T-helper 22 cell (primary cell): ENCODE data around the gene FOXP4.

ENCODE experiments used
- DNase-seq: peaks from one replicate; pipeline ENCODE4 v3.0.0-alpha.2; 2020; ENCODE audit warnings: low read depth

The FOXP4 gene

DNA sequence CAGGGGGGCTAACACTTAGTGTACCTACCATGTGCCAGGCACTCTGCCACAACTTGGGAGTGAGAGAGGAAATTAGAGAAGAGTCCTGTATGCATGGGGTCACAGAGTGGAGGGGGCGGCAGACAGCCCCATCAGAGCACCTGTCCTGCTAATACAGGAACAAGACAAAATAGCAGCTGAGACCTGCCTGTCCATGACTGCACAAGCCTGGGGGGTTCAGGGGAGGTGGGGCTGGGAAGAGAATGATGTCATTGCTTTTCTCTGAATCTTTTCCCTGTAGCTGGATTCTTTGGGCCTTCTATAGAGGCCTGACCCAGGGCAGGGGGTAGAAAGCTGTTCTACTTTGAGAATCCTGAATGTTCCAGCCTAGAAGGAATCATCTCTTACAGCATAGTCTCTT is 37.4 kb downstream of the FOXP4 start:
- DNase-seq: no peak

GRCh38 chr6:41584205-41584604 is 38.0 kb downstream of the FOXP4 start:
- DNase-seq: no peak

GRCh38 chr6:41584668-41585205 is 38.6 kb downstream of the FOXP4 start:
- DNase-seq: no peak

GRCh38 chr6:41585605-41586004 is 39.4 kb downstream of the FOXP4 start:
- DNase-seq: no peak

DNA sequence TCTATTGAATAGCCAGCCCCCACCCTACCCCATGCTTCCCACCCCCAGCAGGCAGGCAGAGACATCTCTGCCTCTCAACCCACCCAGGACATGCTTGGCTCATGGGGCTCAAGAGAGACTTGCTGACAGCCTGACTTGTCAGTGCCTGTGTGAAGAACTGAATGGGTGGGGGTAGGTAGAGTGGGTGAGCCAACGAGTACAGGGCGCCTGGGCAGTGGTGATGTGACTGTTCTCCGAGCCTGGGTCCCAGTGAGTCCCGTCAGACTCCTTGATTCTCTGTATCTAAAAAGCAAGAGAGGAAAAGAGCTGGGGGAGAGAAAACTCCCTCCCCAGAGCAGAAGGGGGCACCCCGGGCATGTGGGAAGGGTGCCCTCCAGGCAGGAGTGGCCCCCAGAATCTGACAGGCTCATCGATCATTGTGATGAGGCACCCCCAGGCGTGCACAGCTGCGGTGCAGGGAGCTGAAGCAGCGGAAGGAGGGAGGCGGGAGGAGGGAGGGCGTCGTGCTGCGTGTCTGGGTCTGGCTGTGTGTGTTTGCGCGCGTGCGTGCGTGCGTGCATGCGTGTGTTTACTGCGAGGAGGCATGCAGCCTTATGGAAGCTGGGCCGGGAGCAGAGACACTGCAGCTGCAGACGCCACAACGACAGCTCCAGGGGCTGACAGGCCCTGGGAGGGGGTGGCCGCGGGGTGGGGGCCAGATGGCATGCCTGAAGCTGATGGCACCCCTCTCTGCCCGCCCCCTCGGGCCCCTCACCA is 40.2 kb downstream of the FOXP4 start:
- no peak for DNase-seq

DNA sequence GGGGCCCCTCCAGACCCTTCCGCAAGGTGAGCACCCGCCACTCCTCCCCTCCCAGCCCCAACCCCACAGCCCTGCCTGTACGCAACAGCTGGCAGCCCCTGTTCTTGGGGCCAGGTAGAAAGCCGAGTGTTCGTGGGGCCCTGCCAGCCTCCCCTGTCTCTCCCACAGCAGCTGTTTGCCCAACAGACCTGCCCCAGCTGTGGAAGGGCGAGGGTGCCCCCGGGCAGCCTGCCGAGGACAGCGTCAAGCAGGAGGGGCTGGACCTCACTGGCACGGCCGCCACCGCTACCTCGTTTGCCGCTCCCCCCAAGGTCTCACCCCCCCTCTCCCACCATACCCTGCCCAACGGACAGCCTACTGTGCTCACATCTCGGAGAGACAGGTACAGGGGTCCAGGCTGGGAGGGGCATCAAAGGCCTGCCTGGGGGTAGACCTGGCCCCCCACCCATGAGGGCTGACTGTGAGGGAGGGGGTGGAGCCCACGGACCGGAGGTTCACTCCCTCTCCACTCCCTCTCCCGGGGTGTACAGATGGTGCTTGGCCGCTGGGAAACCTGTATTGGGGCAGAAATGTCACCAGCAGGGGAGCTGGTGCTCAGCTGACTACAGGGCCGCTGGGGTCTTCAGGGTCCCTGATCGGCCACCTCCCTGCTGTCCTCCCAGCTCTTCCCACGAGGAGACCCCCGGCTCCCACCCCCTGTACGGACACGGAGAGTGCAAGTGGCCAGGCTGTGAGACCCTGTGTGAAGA is 41.1 kb downstream of the FOXP4 start:
- no peak for DNase-seq

DNA sequence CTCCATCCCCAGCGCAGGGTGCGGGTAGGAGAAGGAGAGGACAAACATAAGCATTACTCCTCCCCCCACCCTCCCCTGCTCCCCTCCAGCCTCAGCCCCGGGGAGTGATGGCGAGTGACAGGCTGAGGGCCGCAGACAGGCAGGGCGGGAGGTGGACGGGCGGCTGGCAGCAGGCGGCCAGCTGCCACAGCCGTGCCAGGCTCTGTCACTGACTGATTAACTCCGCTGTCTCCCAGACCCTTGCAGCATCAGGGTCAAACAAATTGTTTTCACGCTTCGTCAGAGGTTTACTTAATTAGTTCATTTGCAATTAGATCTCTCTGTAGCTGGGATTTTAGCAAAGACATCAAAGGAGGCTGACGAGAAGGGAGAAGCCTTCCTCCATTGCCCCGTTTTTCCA is 41.9 kb downstream of the FOXP4 start:
- DNase-seq: no peak

DNA sequence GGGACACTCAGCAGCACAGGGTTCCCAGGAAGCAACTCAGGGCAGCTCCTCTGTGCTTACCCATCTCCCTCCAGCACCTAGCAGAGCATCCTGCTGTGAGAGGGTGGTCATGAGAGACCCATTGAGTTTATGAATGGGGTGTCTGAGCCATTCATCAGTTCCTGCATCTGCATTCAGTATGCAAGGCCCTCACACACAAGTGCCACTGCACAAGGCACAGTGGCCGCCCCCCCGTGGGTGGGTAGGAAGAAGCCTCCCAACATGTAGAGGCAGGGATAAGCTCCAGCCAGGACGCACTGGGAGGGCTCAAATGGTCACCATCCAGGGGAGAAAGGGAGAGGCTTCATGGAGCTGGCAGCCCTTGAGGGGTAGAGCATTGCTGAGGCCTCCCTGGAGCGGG is 43.0 kb downstream of the FOXP4 start:
- no peak for DNase-seq

DNA sequence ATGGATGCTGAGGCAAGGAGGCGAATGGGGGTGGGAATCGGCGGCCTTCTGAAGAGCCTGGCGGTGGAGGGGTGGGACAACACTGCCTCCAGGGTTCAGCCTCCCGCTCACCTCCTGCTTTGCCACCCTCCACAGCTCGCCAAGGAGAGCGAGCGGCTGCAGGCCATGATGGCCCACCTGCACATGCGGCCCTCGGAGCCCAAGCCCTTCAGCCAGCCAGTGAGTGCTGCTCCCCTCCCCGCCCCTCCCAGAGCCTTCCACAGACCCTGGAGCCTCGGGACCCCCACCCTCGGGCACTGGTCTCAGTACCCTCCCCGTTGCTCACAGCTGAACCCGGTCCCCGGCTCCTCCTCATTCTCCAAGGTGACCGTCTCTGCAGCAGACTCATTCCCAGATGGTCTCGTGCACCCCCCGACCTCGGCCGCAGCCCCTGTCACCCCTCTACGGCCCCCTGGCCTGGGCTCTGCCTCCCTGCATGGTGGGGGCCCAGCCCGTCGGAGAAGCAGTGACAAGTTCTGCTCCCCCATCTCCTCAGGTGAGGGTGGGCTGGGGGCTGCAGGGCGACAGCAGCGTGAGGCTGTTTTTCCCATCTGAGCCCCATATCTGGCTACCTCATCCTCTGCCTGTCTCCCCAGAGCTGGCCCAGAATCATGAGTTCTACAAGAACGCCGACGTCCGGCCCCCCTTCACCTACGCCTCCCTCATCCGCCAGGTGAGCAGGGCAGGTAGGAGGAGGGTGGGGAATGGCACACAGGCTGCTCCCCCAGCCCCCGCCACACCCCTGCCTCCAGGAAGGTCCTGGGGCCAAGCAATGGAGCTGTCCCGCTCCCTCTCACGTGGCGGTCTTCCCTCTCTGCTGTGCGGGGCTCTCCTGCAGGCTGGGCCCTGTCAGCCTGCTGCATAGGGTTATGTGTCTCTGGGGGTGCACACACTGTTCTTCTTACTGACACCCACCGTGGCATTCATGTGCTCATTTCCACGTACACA is 43.7 kb downstream of the FOXP4 start:
- no peak for DNase-seq

- DNase-seq: no peak
These were observed 44.9 kb downstream of the FOXP4 start for GRCh38 chr6:41591122-41591521.

DNA sequence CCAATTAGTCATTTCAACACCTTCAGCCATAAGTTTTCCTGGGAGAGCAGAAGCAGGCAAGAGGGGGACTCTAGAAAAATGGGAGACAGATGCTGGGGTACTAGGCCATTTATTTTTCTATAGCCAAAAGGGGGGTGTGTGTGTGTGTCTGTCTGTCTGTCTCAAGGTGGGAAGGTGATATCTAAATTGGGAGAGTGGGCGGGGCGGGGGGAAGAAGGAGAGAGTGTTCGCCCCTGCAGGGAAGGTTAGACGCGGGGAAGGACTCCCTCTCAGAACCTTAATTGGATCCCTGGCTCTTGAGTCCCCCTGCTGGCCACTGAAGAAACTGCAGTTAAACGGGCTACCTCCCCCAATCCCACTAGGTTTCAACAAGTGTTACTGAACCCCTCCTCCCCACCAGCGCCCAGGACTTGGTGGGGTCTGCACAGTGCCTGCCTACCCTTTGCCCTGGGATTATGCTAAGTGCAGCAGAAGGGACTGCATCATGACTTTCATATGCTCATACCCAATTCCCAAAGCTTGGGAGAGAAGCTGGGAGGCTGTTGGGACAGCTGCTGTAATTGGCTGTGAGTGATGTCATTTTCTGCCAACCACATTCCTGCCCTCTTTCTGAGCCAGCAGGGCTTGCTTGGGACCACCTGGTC is 45.8 kb downstream of the FOXP4 start:
- peak; percentile 33 for DNase-seq

- DNase-seq: no peak
These were observed 47.2 kb downstream of the FOXP4 start for GRCh38 chr6:41593406-41593805.

DNA sequence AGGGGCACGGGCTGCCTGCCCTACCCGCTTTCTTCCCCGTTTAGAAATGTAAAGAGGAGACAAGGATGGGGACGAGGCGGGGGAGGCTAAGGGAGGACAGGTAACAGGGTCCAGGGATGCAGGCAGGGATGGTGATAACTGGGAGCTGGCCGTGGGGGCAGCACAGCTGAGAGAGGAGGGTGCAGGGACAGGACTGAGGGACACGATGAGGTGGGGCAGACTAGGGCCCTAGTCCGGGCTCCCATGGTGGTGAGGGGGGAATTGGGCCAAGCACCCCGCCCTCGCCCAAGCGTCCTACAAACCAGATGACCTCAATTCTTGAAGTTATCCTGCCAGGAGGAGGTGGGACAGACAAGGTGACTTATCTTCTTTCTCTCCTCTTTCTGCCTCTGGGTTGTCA is 47.7 kb downstream of the FOXP4 start:
- no peak for DNase-seq

DNA sequence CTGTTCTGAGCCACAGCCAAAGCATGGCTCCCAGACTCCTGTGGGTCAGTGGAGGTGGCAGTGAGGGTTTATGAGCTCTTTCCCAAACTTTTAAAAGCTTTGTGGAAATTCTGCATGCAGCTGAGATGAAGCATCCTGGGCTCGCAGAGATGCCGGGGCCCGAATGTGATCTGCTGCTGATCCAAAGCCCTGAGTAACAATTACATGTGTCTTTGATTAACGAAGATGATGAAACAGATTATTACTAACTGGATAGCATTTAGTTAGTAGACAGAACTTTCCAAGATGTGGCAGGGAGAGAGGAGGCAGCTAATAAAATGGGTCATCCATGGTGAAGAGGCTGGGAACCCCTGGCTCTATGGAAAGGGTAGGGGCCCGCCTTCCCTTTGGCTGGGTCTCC is 48.1 kb downstream of the FOXP4 start:
- DNase-seq: no peak

- DNase-seq: no peak
These were observed 48.6 kb downstream of the FOXP4 start for GRCh38 chr6:41594766-41595165.

DNA sequence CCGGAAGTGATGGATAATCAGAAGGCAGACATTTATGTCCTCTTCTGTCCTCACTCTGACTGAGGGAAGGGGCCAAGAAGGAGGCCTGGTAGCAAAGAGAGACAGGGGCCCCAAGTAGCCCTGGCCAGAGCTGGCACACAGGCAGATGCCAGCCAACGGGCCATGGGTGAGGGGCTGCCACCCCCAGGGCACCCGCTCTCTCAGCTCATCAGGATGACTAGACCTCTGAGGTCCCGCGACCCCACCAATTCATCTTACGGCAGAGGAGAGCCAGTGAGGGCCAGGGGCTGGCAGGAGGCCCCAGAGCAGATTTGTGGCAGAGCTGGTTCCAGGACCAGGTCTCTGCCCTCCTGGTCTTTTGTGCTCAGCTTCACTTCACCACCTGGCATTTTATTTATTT is 49.0 kb downstream of the FOXP4 start:
- DNase-seq: no peak

DNA sequence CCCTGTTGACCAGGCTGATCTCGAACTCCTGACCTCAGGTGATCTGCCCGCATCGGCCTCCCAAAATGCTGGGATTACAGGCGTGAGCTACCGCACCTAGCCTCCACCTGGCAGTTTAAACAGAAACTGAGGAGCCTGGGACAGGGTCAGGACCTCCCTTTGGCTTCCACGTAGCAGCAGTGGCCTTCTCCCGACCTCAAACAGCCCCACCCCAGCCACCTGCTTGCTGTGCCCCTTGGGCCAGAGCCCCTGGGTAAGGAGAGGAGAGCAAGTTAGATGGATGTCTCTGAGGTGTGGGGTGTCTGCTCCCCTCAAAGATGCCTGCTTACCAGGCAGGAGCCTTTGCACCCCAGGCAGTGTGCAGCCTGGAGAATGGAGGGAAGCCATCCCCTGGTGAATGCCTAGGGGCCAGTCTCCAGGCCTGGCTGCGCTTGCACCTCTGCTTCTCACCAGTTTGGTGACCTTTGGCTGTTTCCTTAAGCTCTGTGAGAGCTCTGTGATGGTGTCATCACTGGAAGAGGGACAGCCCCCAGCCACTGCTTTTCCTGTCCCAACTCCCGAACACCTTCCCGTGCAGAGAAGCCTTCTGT is 50.0 kb downstream of the FOXP4 start:
- no peak for DNase-seq

- no peak for DNase-seq
These were observed 50.6 kb downstream of the FOXP4 start for GRCh38 chr6:41596807-41597206.

DNA sequence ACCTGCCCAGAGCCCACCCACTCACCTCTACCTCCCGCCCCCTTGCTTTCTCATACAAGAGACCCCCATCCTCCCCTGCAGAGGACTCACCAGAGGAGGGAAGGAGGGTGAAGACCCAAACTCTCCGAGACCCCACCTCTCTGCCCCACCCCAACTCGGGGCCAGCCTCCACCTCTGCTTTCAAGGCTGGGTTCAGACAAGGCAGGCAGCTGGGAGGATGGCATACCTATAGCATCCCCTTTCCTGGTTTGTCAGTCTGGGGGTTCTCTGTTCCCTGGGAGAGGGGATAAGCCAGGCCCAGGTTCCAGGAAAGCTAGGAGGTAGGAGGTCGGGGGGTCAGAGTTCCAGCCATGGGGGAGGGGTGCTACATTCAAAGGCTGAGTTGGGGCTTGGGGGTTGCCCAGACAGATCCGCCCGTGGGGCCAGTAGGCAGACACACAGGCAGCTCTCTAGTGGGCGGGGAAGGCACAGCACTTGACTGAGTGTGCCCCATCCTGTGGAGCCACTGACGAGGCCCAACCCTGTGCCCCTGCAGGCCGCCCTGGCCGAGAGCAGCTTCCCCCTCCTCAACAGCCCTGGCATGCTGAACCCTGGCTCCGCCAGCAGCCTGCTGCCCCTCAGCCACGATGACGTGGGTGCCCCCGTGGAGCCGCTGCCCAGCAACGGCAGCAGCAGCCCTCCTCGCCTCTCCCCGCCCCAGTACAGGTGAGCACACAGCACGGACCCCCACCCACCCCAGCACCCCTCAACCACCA is 51.2 kb downstream of the FOXP4 start:
- DNase-seq: no peak

DNA sequence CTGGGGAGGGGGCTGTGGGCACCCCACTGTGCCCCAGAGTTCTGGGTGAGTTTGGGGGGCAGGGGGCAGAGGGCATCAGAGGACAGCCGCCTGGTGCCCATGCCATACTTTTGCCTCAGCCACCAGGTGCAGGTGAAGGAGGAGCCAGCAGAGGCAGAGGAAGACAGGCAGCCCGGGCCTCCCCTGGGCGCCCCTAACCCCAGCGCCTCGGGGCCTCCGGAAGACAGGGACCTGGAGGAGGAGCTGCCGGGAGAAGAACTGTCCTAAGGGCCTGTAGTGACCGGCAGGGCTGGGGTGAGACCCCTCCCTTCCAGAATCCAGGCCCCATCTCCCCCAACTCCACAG is 52.5 kb downstream of the FOXP4 start:
- DNase-seq: no peak
